NCI-H82 treated with DMSO at 0.1 percent for 48 hours (cell line): ENCODE data around the gene OR14A16.

Experiments used
- DNase-seq: peaks from one replicate; lab custom pipeline; 2025; ENCODE audit not compliant: unreplicated experiment; lab: John Stamatoyannopoulos, UW

Gene OR14A16

GRCh38 chr1:247769603-247770002 lies 54.3 kb downstream of the OR14A16 start:
- DNase-seq: no peak
